Ascending aorta (tissue), 2 donors: Measurements from ENCODE around the gene TASP1. TPM values are rescaled to one million over a fixed set of nuclear protein-coding genes. Genes with fewer than 3 reads are reported as not detected.
A peak's percentile ranks its signal among the peaks of the same experiment; 100 is the strongest.
"Not testable (repeated sequence)": the region's sequence is repeated elsewhere in the genome, so short reads cannot be mapped to it uniquely, and the experiment has no call there.

Source experiments
- DNase-seq, 2 donors: peaks; one replicate each; pipeline ENCODE4 v3.0.0-alpha.2; 2019; ENCODE audit warnings: low spot score in 2 of 2
- H3K27ac ChIP-seq, 2 donors: fragments of 200-600 bp; sonication (generic); one replicate each; pipeline ENCODE4 v1.5.1; 2016 to 2017; ENCODE audit warnings: mild to moderate bottlenecking in 1 of 2
- H3K27me3 ChIP-seq: fragments of 200-600 bp; sonication (generic); one replicate; pipeline ENCODE4 v1.5.1; 2017
- H3K36me3 ChIP-seq, 2 donors: fragments of 200-600 bp; sonication (generic); one replicate each; pipeline ENCODE4 v1.5.1; 2016
- H3K4me1 ChIP-seq, 2 donors: fragments of 200-600 bp; sonication (generic); one replicate each; pipeline ENCODE4 v1.5.1; 2016 to 2017; ENCODE audit warnings: mild to moderate bottlenecking in 1 of 2
- H3K4me3 ChIP-seq, 2 donors: fragments of 200-600 bp; sonication (generic); one replicate each; pipeline ENCODE4 v1.5.1; 2016 to 2017; ENCODE audit warnings: mild to moderate bottlenecking in 1 of 2
- H3K9me3 ChIP-seq, 2 donors: fragments of 200-600 bp; sonication (generic); one replicate each; pipeline ENCODE4 v1.5.1; 2016
- intact Hi-C: fragments of 100-400 bp; cut with DNase I; formaldehyde crosslinking; loops from one replicate; pipeline ENCODE4 v1.15.1; 2023
- total RNA-seq: library from RNA; depleted of rRNA; stranded (reverse); fragments of >200 nt; gene quantifications from one replicate; pipeline ENCODE4 v1.1.0, GENCODE V29; 2016
- TF ChIP-seq, protein P1 (sequence below), 3 experiments: fragments of 200-600 bp in 2 of 3; fragments of 450-650 bp in 1 of 3; sonication (generic) in 2 of 3; IDR thresholded peaks; one replicate each; pipeline ENCODE4 v1.5.1; 2016 to 2019; ENCODE audit warnings: antibody characterized with exemption in 3 of 3, mild to moderate bottlenecking in 1 of 3, moderate library complexity in 1 of 3

The TASP1 gene
- total RNA-seq, 1 donor from 2014 or later, result 17.2 TPM

DNA sequence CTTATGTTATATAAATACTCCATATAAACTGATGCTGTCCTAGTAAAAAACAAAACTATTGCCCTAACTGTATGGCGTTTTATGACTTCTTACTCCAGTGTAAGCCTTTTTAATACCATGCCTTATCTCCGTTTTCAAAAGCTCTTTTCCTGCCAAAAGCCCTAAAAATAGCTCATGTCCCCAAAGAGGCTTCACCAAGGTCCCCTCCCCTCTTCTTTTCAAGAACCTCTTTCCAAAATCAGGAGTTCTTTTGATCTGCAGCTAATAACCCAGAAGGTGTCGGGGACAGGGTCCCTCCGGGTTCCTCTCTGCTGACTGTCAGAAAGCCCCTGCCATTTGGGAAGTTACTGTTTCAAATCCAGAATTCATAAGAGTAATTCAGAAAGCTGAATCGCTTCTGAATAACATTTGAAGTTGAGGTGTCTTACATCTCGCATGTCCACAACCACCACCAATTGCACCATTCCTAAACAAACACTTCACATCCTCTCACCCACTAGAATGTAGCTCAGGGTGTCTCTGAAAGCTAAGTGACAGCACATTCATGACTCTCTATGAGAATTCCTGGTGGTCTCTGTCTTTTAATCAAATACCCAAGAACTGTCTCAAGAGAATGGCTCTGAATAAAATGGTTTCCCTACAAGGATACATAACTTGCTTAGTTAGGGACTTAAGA is 13.3 kb downstream of the TASP1 start:
- intact Hi-C loops, result loop anchor here (5.0 kb wide), 1 partner anchor 132 kb away; no protein-coding TSS in a partner anchor
- DNase-seq, result no peak
- Histone ChIP-seq H3K27me3 (no peaks in the 10 kb centered on the region), H3K27ac (peak overlapping the region; percentile 50), H3K9me3 (no peaks in the 10 kb centered on the region), H3K4me1 (peaks cover 0 to 13% of the 10 kb centered on the region in 2 donors), H3K4me3 (peak overlapping the region in 1 of 2 donors; percentile 19), H3K36me3 (peaks cover 9 to 20% of the 10 kb centered on the region in 2 donors)
- TF ChIP-seq, protein P1, sequence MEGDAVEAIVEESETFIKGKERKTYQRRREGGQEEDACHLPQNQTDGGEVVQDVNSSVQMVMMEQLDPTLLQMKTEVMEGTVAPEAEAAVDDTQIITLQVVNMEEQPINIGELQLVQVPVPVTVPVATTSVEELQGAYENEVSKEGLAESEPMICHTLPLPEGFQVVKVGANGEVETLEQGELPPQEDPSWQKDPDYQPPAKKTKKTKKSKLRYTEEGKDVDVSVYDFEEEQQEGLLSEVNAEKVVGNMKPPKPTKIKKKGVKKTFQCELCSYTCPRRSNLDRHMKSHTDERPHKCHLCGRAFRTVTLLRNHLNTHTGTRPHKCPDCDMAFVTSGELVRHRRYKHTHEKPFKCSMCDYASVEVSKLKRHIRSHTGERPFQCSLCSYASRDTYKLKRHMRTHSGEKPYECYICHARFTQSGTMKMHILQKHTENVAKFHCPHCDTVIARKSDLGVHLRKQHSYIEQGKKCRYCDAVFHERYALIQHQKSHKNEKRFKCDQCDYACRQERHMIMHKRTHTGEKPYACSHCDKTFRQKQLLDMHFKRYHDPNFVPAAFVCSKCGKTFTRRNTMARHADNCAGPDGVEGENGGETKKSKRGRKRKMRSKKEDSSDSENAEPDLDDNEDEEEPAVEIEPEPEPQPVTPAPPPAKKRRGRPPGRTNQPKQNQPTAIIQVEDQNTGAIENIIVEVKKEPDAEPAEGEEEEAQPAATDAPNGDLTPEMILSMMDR (IDR thresholded peaks at IDR 0.05), result no peak

GRCh38 chr20:13619415-13619814 is 19.3 kb downstream of the TASP1 start:
- Histone ChIP-seq H3K4me1 (peaks cover 8 to 31% of the 10 kb centered on the region in 2 donors), H3K27ac (peak overlapping the region; percentile 53 to 71), H3K36me3 (peaks cover 3 to 15% of the 10 kb centered on the region in 2 donors)
- not testable (repeated sequence) for H3K9me3 ChIP-seq, H3K4me3 ChIP-seq, DNase-seq, H3K27me3 ChIP-seq
- intact Hi-C loops, result loop anchor here (10.0 kb wide), 1 partner anchor 55 kb away; no protein-coding TSS in a partner anchor

DNA sequence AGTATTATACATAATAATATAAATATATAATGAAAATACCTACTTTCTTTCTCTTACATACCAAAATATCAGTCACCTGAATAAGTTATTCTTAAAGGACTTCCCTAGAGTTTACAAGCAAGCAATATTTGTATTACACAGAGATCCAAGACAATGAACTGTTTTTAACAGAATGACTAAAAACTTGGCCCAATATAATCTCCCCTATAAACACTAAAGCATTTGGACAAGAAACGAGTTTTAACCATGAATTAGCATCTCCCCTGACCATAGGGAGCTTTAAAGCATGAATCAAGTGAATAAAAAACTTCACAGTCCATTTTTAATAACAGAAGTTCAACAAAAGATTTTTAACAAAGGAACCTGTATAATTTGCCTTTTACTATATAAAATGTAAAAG is 20.3 kb downstream of the TASP1 start:
- not testable (repeated sequence) for H3K4me3 ChIP-seq, DNase-seq, H3K9me3 ChIP-seq, H3K27me3 ChIP-seq
- H3K27ac ChIP-seq, result peak overlapping the region; percentile 53 to 71
- peaks cover 3 to 15% of the 10 kb centered on the region in 2 donors for H3K36me3 ChIP-seq
- H3K4me1 ChIP-seq, result peaks cover 8 to 33% of the 10 kb centered on the region in 2 donors
- intact Hi-C loops, result loop anchor here (10.0 kb wide), 1 partner anchor 56 kb away; no protein-coding TSS in a partner anchor

DNA sequence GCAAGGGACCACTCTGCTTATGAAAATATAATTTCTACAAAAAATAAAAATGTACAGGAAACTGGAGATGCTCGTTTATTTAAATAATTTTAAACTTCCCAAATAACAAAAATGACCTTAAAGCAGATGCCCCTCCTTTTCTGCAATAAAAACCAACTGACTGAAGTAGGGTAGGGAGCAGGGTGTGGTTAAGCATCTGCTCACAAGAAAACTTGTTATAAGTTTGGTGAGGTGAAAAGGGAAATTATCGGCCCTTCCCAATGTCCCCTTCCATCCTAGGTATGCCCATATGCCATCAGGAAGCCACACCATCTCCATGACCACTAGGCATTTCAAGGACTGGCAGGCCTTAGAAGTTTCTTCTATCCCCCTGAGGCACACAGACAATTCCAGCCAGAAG is 21.1 kb downstream of the TASP1 start:
- H3K4me1 ChIP-seq, result peaks cover 8 to 38% of the 10 kb centered on the region in 2 donors
- not testable (repeated sequence) for H3K9me3 ChIP-seq, H3K4me3 ChIP-seq, H3K27me3 ChIP-seq, DNase-seq
- intact Hi-C loops, result loop anchor here (10.0 kb wide), 1 partner anchor 57 kb away; no protein-coding TSS in a partner anchor
- H3K36me3 ChIP-seq, result peaks cover 3 to 14% of the 10 kb centered on the region in 2 donors
- H3K27ac ChIP-seq, result peak overlapping the region; percentile 53 to 71

DNA sequence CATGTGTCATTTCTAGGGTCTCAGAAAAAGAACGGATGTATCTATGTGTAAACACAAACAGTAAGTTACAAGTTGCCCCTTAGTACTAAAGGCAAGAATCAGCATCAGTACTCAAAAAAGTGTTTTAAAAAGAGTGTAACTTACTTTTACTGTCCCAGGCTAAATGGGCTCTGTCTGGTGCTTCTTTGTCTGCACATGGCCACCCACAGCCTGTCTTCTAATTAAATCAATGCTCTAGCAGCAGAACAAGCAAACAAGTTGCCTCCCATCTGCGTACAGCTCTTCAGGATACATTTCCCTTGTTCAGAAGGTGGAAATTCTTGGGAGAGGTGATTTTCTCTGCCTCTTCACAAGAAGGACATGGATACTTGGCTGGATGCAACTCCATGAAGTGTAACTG is 22.0 kb downstream of the TASP1 start:
- not testable (repeated sequence) for H3K4me3 ChIP-seq, DNase-seq, H3K36me3 ChIP-seq, H3K27me3 ChIP-seq, H3K9me3 ChIP-seq
- peaks cover 8 to 38% of the 10 kb centered on the region in 2 donors for H3K4me1 ChIP-seq
- peak overlapping the region; percentile 27 to 33 for H3K27ac ChIP-seq
- intact Hi-C loops, result loop anchor here (10.0 kb wide), 1 partner anchor 58 kb away; no protein-coding TSS in a partner anchor

DNA sequence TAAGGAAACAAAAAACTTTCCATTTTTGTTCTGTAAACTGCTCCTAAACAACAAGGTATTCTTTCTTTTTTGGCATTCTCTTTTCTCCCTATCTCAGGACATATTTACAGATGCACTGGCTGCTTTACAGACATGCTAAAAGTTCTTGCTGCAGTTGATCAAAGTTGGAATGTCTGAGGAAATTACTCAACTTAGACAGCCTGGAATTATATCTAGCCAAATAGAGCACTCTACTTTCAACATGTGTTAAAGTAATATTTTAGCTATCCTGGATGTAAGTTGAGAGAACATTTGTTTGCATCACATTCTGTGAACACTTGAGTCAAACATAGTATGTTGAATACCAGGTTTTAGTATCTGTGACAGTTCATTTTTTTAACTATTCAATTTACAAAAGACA is 24.8 kb downstream of the TASP1 start:
- Histone ChIP-seq H3K27ac (no peak overlapping the region), H3K36me3 (peaks cover 3 to 12% of the 10 kb centered on the region in 2 donors), H3K4me1 (peaks cover 7 to 31% of the 10 kb centered on the region in 2 donors), H3K4me3 (no peak overlapping the region), H3K9me3 (no peaks in the 10 kb centered on the region), H3K27me3 (no peaks in the 10 kb centered on the region)
- no peak for DNase-seq
- TF ChIP-seq, protein P1 (IDR thresholded peaks at IDR 0.05), result no peak
- intact Hi-C loops, result loop anchor here (5.0 to 10.0 kb wide), 3 partner anchors 42 to 123 kb away; no protein-coding TSS in a partner anchor

DNA sequence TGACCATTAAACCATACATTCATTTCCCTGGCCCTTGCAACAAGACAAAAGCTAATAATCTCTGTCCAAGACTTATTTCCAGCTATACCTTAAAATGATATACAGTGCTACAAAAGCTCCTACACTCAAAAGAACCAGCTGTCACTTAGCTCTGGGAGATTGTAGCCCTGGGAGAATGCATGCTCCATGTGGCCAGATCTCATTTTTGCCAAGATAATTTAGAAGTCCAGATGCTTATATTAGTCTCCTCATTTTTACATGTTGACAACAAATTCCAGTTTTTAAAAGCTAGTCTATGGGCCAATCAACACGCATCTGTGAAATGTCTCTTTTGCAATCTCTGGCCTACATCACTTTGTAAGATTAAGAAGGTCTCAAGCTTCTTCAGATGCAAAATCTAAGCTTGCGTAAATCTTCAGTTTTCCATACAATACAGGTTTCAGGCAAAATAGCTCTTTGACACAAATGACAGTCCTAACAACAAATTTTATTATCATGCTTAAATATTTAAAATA is 27.1 kb downstream of the TASP1 start:
- intact Hi-C loops, result loop anchor here (5.0 to 10.0 kb wide), 3 partner anchors 39 to 126 kb away; no protein-coding TSS in a partner anchor
- H3K4me1 ChIP-seq, result peaks cover 3 to 21% of the 10 kb centered on the region in 2 donors
- TF ChIP-seq, protein P1 (IDR thresholded peaks at IDR 0.05), result no peak

More for the DNA sequence above, 27.1 kb downstream of the TASP1 start:
- no peaks in the 10 kb centered on the region for H3K27me3 ChIP-seq
- no peak for DNase-seq
- no peak overlapping the region for H3K27ac ChIP-seq
- peaks cover 7 to 16% of the 10 kb centered on the region in 2 donors for H3K36me3 ChIP-seq
- H3K9me3 ChIP-seq, result no peaks in the 10 kb centered on the region
- no peak overlapping the region for H3K4me3 ChIP-seq
